ENCODE measurements around the gene FAM107B.

GRCh38 chr10:14758994-14759664 is 15.6 kb downstream of the FAM107B start:
- TF ChIP-seq POLR2AphosphoS5 (IDR thresholded peaks at IDR 0.05; ENCODE audit: low read depth): no peak
- TF ChIP-seq CTCF (conservative IDR thresholded peaks at IDR 0.05; ENCODE audit: low read depth in 2 of 2): peak; percentile 34 to 36
- no peak for TF ChIP-seq REST (IDR thresholded peaks at IDR 0.05; ENCODE audit: unreplicated experiment)
- TF ChIP-seq EZH2phosphoT487 (IDR thresholded peaks at IDR 0.05; ENCODE audit: unreplicated experiment): no peak
- TF ChIP-seq EZH2 (IDR thresholded peaks at IDR 0.05; ENCODE audit: low read depth, unreplicated experiment): no peak
- TF ChIP-seq ZNF462 (CRISPR knock-in tag; IDR thresholded peaks at IDR 0.05): no peak
- TF ChIP-seq CREB1 (CRISPR knock-in tag; IDR thresholded peaks at IDR 0.05; ENCODE audit: low read depth): no peak
- TF ChIP-seq JUNB (IDR thresholded peaks at IDR 0.05; ENCODE audit: unreplicated experiment): no peak

All from GM23338 (cell line).